H1 (cell line): ENCODE results near the gene ENPP1. TPM values are rescaled to one million over a fixed set of nuclear protein-coding genes. Genes with fewer than 3 reads are reported as not detected.

Source experiments
- CTCF ChIA-PET: fragments of 300-600 bp; sonication (Branson Sonifier 250); formaldehyde crosslinking; loops from one replicate; lab custom pipeline; 2021; ENCODE audit not compliant: partially characterized antibody; lab: Charles Lee
- POLR2A ChIA-PET: fragments of 300-600 bp; sonication (Branson Sonifier 250); formaldehyde crosslinking; loops from one replicate; lab custom pipeline; 2021; ENCODE audit warnings: inconsistent platforms; ENCODE audit not compliant: partially characterized antibody; lab: Charles Lee
- DNase-seq, 2 experiments: peaks; one replicate each; pipeline versions ENCODE4 v3.0.0 to v3.0.0-alpha.2; 2010 to 2022; ENCODE audit warnings: low spot score in 2 of 2, low read depth in 1 of 2, mixed read lengths in 1 of 2
- FAIRE-seq: peaks from 2 replicates; lab custom pipeline; 2011; peaks lifted over from hg19 to GRCh38; lab: Jason Lieb, UNC
- H2AFZ ChIP-seq: 2 replicates; pipeline ENCODE4 v1.8.1; 2012; ENCODE audit warnings: low read length, inconsistent platforms
- H2AK5ac ChIP-seq: 2 replicates; pipeline ENCODE4 v1.6.1; 2013; ENCODE audit warnings: low read depth, low read length
- H2BK120ac ChIP-seq: replicated peaks from 2 replicates; pipeline ENCODE3; 2013; ENCODE audit warnings: low read depth, low read length, inconsistent platforms
- H2BK12ac ChIP-seq: 2 replicates; pipeline ENCODE4 v1.6.1; 2013; ENCODE audit warnings: low read depth, low read length
- H2BK15ac ChIP-seq: 2 replicates; pipeline ENCODE4 v1.6.1; 2013; ENCODE audit warnings: low read length
- H2BK20ac ChIP-seq: 2 replicates; pipeline ENCODE4 v1.6.1; 2013; ENCODE audit warnings: low read length
- H2BK5ac ChIP-seq: 2 replicates; pipeline ENCODE4 v1.6.1; 2013; ENCODE audit warnings: low read depth, low read length
- H3K14ac ChIP-seq: 2 replicates; pipeline ENCODE4 v1.6.1; 2013; ENCODE audit warnings: inconsistent platforms; ENCODE audit not compliant: insufficient read length
- H3K18ac ChIP-seq: 2 replicates; pipeline ENCODE4 v1.6.1; 2013; ENCODE audit warnings: low read length; ENCODE audit errors: extremely low read depth
- H3K23ac ChIP-seq: 2 replicates; pipeline ENCODE4 v1.6.1; 2013; ENCODE audit warnings: inconsistent platforms; ENCODE audit not compliant: insufficient read length
- H3K23me2 ChIP-seq: 2 replicates; pipeline ENCODE4 v1.6.1; 2013; ENCODE audit warnings: low read depth, low read length
- H3K27ac ChIP-seq: 2 replicates; pipeline ENCODE4 v1.6.1; 2011; ENCODE audit warnings: low read depth, low read length, inconsistent platforms
- H3K27me3 ChIP-seq, 4 experiments: replicated peaks in 1 of 4; 1 replicate in 1 of 4; 2 replicates in 3 of 4; pipeline versions ENCODE4 v1.6.1 to v1.8.1; 2011 to 2013; ENCODE audit warnings: low read length in 3 of 4, mild to moderate bottlenecking in 3 of 4, inconsistent platforms in 2 of 4, mixed read lengths in 2 of 4, moderate library complexity in 1 of 4; ENCODE audit not compliant: control insufficient read depth in 3 of 4, insufficient read depth in 3 of 4; ENCODE audit errors: extremely low read depth in 1 of 4
- H3K36me3 ChIP-seq, 4 experiments: 2 replicates each; pipeline versions ENCODE4 v1.6.1 to v1.8.1; 2011 to 2013; ENCODE audit warnings: mild to moderate bottlenecking in 4 of 4, low read length in 3 of 4, moderate library complexity in 2 of 4, control low read depth in 1 of 4, inconsistent platforms in 1 of 4; ENCODE audit not compliant: insufficient read depth in 4 of 4, control insufficient read depth in 2 of 4
- H3K4ac ChIP-seq: replicated peaks from 2 replicates; pipeline ENCODE3; 2013; ENCODE audit warnings: low read length, low read depth, mixed read lengths, inconsistent platforms; ENCODE audit not compliant: insufficient read length
- H3K4me1 ChIP-seq, 4 experiments: replicated peaks in 1 of 4; 1 replicate in 1 of 4; 2 replicates in 3 of 4; pipeline versions ENCODE4 v1.6.1 to v1.8.1; 2011 to 2013; ENCODE audit warnings: low read length in 3 of 4, inconsistent platforms in 2 of 4, mixed read lengths in 1 of 4; ENCODE audit not compliant: insufficient read depth in 4 of 4, control insufficient read depth in 3 of 4
- H3K4me2 ChIP-seq, 2 experiments: 2 replicates each; pipeline versions ENCODE4 v1.6.1 to v1.8.1; 2011 to 2013; ENCODE audit warnings: low read depth in 2 of 2, low read length in 2 of 2, control low read depth in 1 of 2, inconsistent platforms in 1 of 2, mild to moderate bottlenecking in 1 of 2; ENCODE audit not compliant: insufficient read depth in 1 of 2
- H3K4me3 ChIP-seq, 4 experiments: fragments of 200-600, 300-600 bp in 1 of 4; sonication (generic), shearing (Covaris generic), sonication (Bioruptor Twin) in 1 of 4; 2 replicates each; pipeline versions ENCODE4 v1.5.1 to v1.8.1; 2011 to 2016; ENCODE audit warnings: low read length in 4 of 4, low read depth in 3 of 4, control low read depth in 2 of 4, inconsistent platforms in 2 of 4, mild to moderate bottlenecking in 2 of 4, mixed read lengths in 1 of 4, moderate library complexity in 1 of 4; ENCODE audit not compliant: insufficient read depth in 2 of 4; ENCODE audit errors: extremely low read depth in 1 of 4
- H3K56ac ChIP-seq: replicated peaks from 2 replicates; pipeline ENCODE3; 2013; ENCODE audit warnings: low read depth, mild to moderate bottlenecking, mixed read lengths, low read length, inconsistent platforms; ENCODE audit not compliant: insufficient read length
- H3K79me1 ChIP-seq: 2 replicates; pipeline ENCODE4 v1.6.1; 2013; ENCODE audit warnings: low read depth, low read length, control low read depth
- H3K79me2 ChIP-seq, 2 experiments: 2 replicates each; pipeline versions ENCODE4 v1.6.1 to v1.8.1; 2012 to 2013; ENCODE audit warnings: low read length in 2 of 2, mild to moderate bottlenecking in 2 of 2, inconsistent platforms in 1 of 2; ENCODE audit not compliant: insufficient read depth in 2 of 2, control insufficient read depth in 1 of 2
- H3K9ac ChIP-seq, 4 experiments: replicated peaks in 1 of 4; 1 replicate in 1 of 4; 2 replicates in 3 of 4; pipeline versions ENCODE4 v1.6.1 to v1.8.1; 2011 to 2013; ENCODE audit warnings: low read depth in 3 of 4, low read length in 3 of 4, control low read depth in 2 of 4, mild to moderate bottlenecking in 2 of 4, moderate library complexity in 2 of 4, inconsistent platforms in 1 of 4; ENCODE audit errors: extremely low read depth in 1 of 4
- H3K9me3 ChIP-seq, 2 experiments: 2 replicates each; pipeline versions ENCODE4 v1.6.1 to v1.8.1; 2012 to 2013; ENCODE audit warnings: mild to moderate bottlenecking in 2 of 2, moderate library complexity in 2 of 2, control low read depth in 1 of 2, inconsistent platforms in 1 of 2, low read depth in 1 of 2, low read length in 1 of 2, mixed read lengths in 1 of 2; ENCODE audit not compliant: insufficient read depth in 2 of 2
- H4K20me1 ChIP-seq, 2 experiments: replicated peaks in 1 of 2; 2 replicates each; pipeline versions ENCODE3 to v1.8.1; 2011 to 2013; ENCODE audit warnings: inconsistent platforms in 2 of 2, low read length in 2 of 2, mild to moderate bottlenecking in 1 of 2; ENCODE audit not compliant: insufficient read depth in 2 of 2, control insufficient read depth in 1 of 2
- H4K5ac ChIP-seq: 2 replicates; pipeline ENCODE4 v1.6.1; 2013; ENCODE audit warnings: low read length, low read depth, mixed read lengths, inconsistent platforms; ENCODE audit not compliant: insufficient read length
- H4K8ac ChIP-seq: 2 replicates; pipeline ENCODE4 v1.8.0; 2013; ENCODE audit warnings: mild to moderate bottlenecking, moderate library complexity, low read length, inconsistent platforms; ENCODE audit not compliant: insufficient read depth; ENCODE audit errors: extremely low read depth
- H4K91ac ChIP-seq: replicated peaks from 2 replicates; pipeline ENCODE3; 2013; ENCODE audit warnings: low read length, mixed read lengths, inconsistent platforms; ENCODE audit not compliant: insufficient read length
- EGR1 ChIP-seq: IDR thresholded peaks from 2 replicates; pipeline ENCODE4 v1.6.1; 2011; ENCODE audit warnings: low read depth, low read length, borderline replicate concordance
- GABPA ChIP-seq: IDR thresholded peaks from 2 replicates; pipeline ENCODE4 v1.6.1; 2011; ENCODE audit warnings: mild to moderate bottlenecking, low read length, moderate library complexity, borderline replicate concordance; ENCODE audit not compliant: insufficient read depth
- KDM1A ChIP-seq: fragments of 200-600, 300-600 bp; sonication (generic); IDR thresholded peaks from 2 replicates; pipeline ENCODE4 v1.7.1; 2016; ENCODE audit warnings: mild to moderate bottlenecking, low read length, borderline replicate concordance
- KDM5A ChIP-seq: fragments of 200-600 bp; IDR thresholded peaks from 2 replicates; pipeline ENCODE4 v1.7.1; 2012; ENCODE audit warnings: mild to moderate bottlenecking, low read length, inconsistent platforms, mixed read lengths
- RBBP5 ChIP-seq: IDR thresholded peaks from 2 replicates; pipeline ENCODE4 v1.7.1; 2012; ENCODE audit warnings: low read depth, mild to moderate bottlenecking, inconsistent platforms, low read length, moderate library complexity, borderline replicate concordance
- WGBS, 2 experiments: shearing (Covaris generic) in 1 of 2; methylation state at CpG; one replicate each; pipeline versions ENCODE4 v1.1.6 to v1.1.7; 2013 to 2015; ENCODE audit warnings: low lambda C conversion rate in 2 of 2, mixed read lengths in 2 of 2, inconsistent platforms in 1 of 2, low coverage in 1 of 2, missing lambda C conversion rate in 1 of 2; ENCODE audit not compliant: insufficient replicate concordance in 2 of 2, insufficient coverage in 1 of 2, insufficient read length in 1 of 2; ENCODE audit errors: extremely low coverage in 1 of 2, missing lambda C conversion rate in 1 of 2; 5-methylcytosine and 5-hydroxymethylcytosine counted together
- polyA plus RNA-seq, 7 experiments: library from polyadenylated mRNA; depleted of rRNA in 3 of 7; stranded (reverse) in 5 of 7; unstranded in 2 of 7; fragments of >200 nt in 5 of 7; fragments of 200-250 nt in 2 of 7; gene quantifications; 1 replicate in 5 of 7; 2 replicates in 1 of 7; 4 replicates in 1 of 7; pipeline versions ENCODE4 v1.2.1 to v1.2.3, GENCODE V29; 2011 to 2013; ENCODE audit warnings: missing spikeins in 2 of 7, mixed read lengths in 2 of 7
- total RNA-seq: library from RNA; stranded (reverse); fragmentation: NEBNext Ultra II Directional; extraction: Animal tissue kit (Norgen Biotek cat#: 25700); gene quantifications from 2 replicates; pipeline ENCODE4 v1.2.1, GENCODE V29; 2021
- TF ChIP-seq, protein P1 (sequence below), 3 experiments: IDR thresholded peaks; 1 replicate in 2 of 3; 2 replicates in 1 of 3; pipeline versions ENCODE4 v1.5.1 to v1.6.1; 2011; ENCODE audit warnings: low read length in 3 of 3, mild to moderate bottlenecking in 3 of 3, inconsistent platforms in 2 of 3, low read depth in 1 of 3, moderate library complexity in 1 of 3; ENCODE audit not compliant: insufficient read depth in 1 of 3; ENCODE audit errors: control extremely low read depth in 1 of 3

Gene ENPP1
- total and polyA plus RNA-seq, 2 of the 8 experiments (the other 6 are each of a cell fraction or from before 2014, with no cell fraction given) = 10.1 to 39.1 TPM

DNA sequence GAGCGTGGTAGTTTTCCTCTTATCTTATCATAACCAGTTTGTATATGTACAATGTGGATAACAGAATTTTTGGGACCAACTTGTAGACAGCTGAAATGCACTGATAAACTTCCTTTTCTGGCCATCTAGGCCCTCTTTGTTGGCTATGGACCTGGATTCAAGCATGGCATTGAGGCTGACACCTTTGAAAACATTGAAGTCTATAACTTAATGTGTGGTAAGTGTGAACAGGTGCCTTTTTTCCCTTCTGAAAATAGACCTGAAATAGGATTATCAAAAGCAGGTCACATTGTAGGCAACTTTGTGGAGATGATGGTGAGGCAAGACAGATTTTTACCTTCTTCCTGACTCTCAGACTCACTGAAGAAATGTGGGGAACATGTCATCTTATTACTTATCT lies 67.8 kb downstream of the ENPP1 start:
- POLR2A ChIA-PET = no interaction called here
- Histone ChIP-seq H2BK12ac (no peak overlapping the region), H3K4me2 (no peak overlapping the region), H3K4me3 (no peak overlapping the region), H3K14ac (no peak overlapping the region), H3K27ac (no peak overlapping the region), H3K23ac (no peak overlapping the region), H3K9me3 (no peaks in the 10 kb centered on the region), H3K79me2 (no peaks in the 10 kb centered on the region), H3K4ac (no peak overlapping the region), H3K56ac (no peak overlapping the region), H3K9ac (no peak overlapping the region), H3K27me3 (no peaks in the 10 kb centered on the region), H4K8ac (no peak overlapping the region), H4K91ac (no peak overlapping the region), H3K4me1 (no peaks in the 10 kb centered on the region), H3K79me1 (no peaks in the 10 kb centered on the region), H2BK15ac (no peak overlapping the region), H2BK5ac (no peak overlapping the region), H2AK5ac (no peak overlapping the region), H2BK20ac (no peak overlapping the region), H3K36me3 (peaks cover 0 to 34% (median 15%) of the 10 kb centered on the region in 4 experiments; a peak in 5 of 8 replicates), H3K23me2 (no peaks in the 10 kb centered on the region), H2AFZ (no peak overlapping the region), H2BK120ac (no peak overlapping the region), H4K5ac (no peak overlapping the region), H4K20me1 (no peaks in the 10 kb centered on the region), H3K18ac (no peak overlapping the region)
- TF ChIP-seq KDM5A (no peak), EGR1 (no peak), KDM1A (no peak), GABPA (no peak), RBBP5 (no peak)
- TF ChIP-seq, protein P1, sequence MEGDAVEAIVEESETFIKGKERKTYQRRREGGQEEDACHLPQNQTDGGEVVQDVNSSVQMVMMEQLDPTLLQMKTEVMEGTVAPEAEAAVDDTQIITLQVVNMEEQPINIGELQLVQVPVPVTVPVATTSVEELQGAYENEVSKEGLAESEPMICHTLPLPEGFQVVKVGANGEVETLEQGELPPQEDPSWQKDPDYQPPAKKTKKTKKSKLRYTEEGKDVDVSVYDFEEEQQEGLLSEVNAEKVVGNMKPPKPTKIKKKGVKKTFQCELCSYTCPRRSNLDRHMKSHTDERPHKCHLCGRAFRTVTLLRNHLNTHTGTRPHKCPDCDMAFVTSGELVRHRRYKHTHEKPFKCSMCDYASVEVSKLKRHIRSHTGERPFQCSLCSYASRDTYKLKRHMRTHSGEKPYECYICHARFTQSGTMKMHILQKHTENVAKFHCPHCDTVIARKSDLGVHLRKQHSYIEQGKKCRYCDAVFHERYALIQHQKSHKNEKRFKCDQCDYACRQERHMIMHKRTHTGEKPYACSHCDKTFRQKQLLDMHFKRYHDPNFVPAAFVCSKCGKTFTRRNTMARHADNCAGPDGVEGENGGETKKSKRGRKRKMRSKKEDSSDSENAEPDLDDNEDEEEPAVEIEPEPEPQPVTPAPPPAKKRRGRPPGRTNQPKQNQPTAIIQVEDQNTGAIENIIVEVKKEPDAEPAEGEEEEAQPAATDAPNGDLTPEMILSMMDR (IDR thresholded peaks at IDR 0.05; ENCODE audit: control extremely low read depth in 1 of 3, insufficient read depth in 1 of 3, low read depth in 1 of 3, low read length in 3 of 3) = no peak
- 100% methylated on average over 1 of the region's 1 CpG; no CpG with 5 or more reads in 1 of the 2 experiments for WGBS, 2 experiments
- CTCF ChIA-PET = no interaction called here
- DNase-seq (no peak), FAIRE-seq (no peak)
